Measurements from ENCODE around the gene NPAS1. TPM values are rescaled to one million over a fixed set of nuclear protein-coding genes. Genes with fewer than 3 reads are reported as not detected.

NPAS1 gene
- total and polyA plus RNA-seq, 4 donors, result 0.31 to 1.2 (median 0.70) TPM

DNA sequence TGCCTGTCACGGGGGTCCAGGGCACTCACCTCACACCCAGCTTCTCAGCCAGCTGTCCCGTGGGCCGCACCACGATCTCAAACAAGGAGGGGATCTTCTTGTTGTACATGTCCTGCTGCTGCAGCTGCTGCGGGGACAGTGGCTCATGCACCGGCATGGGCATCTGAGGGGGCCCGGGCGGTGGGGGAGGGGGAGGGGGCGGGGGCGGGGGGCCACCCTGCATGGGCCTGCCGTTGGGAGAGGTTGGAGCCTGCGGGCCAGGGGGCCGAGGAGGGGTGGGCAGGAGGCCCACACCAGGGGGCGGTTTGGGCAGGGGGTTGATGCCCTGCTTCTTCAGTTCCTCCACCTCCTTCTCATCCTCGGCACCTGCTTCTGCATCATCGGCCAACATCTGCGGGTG lies 52.7 kb downstream of the NPAS1 start:
- H3K27me3 ChIP-seq (ENCODE audit: control insufficient read depth in 3 of 3, insufficient read depth in 3 of 3, low read length in 2 of 3), result no peaks in the 10 kb centered on the region
- no peaks in the 10 kb centered on the region for H3K9me3 ChIP-seq (ENCODE audit: control insufficient read depth in 4 of 4, insufficient read depth in 3 of 4, low read length in 3 of 4)
- no peak for ATAC-seq (ENCODE audit: insufficient read depth, low FRiP score)
- H3K27ac ChIP-seq (ENCODE audit: low read depth in 1 of 2, low read length in 1 of 2), result no peak overlapping the region
- DNase-seq, result no peak
- TF ChIP-seq, protein P1, sequence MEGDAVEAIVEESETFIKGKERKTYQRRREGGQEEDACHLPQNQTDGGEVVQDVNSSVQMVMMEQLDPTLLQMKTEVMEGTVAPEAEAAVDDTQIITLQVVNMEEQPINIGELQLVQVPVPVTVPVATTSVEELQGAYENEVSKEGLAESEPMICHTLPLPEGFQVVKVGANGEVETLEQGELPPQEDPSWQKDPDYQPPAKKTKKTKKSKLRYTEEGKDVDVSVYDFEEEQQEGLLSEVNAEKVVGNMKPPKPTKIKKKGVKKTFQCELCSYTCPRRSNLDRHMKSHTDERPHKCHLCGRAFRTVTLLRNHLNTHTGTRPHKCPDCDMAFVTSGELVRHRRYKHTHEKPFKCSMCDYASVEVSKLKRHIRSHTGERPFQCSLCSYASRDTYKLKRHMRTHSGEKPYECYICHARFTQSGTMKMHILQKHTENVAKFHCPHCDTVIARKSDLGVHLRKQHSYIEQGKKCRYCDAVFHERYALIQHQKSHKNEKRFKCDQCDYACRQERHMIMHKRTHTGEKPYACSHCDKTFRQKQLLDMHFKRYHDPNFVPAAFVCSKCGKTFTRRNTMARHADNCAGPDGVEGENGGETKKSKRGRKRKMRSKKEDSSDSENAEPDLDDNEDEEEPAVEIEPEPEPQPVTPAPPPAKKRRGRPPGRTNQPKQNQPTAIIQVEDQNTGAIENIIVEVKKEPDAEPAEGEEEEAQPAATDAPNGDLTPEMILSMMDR (IDR thresholded peaks at IDR 0.05; ENCODE audit: control extremely low read depth, extremely low read depth), result no peak
- peaks cover 8 to 59% (median 33%) of the 10 kb centered on the region in 4 donors for H3K36me3 ChIP-seq (ENCODE audit: control insufficient read depth in 4 of 4, insufficient read depth in 4 of 4, low read length in 4 of 4)
- peaks cover 0 to 22% (median 11%) of the 10 kb centered on the region in 5 donors for H3K4me1 ChIP-seq (ENCODE audit: control insufficient read depth in 5 of 5, insufficient read depth in 5 of 5, low read length in 5 of 5)
- WGBS, 2 donors, result 92 to 95% methylated on average over 11 to 17 of the region's 17 CpGs
- no peak overlapping the region for H3K9ac ChIP-seq (ENCODE audit: insufficient read depth in 1 of 2, low read length in 2 of 2)
- H3K4me3 ChIP-seq, result no peak overlapping the region

GRCh38 chr19:47073574-47073973 lies 53.9 kb downstream of the NPAS1 start:
- H3K27ac ChIP-seq (ENCODE audit: low read depth in 1 of 2, low read length in 1 of 2), result no peak overlapping the region
- TF ChIP-seq, protein P1 (IDR thresholded peaks at IDR 0.05; ENCODE audit: control extremely low read depth, extremely low read depth), result no peak
- no peak for DNase-seq
- H3K27me3 ChIP-seq (ENCODE audit: control insufficient read depth in 3 of 3, insufficient read depth in 3 of 3, low read length in 2 of 3), result no peaks in the 10 kb centered on the region
- no peak for ATAC-seq (ENCODE audit: insufficient read depth, low FRiP score)
- no peak overlapping the region for H3K4me3 ChIP-seq
- WGBS, 2 donors, result 95 to 96% methylated on average over 10 of the region's 10 CpGs
- H3K9ac ChIP-seq (ENCODE audit: insufficient read depth in 1 of 2, low read length in 2 of 2), result no peak overlapping the region
- H3K36me3 ChIP-seq (ENCODE audit: control insufficient read depth in 4 of 4, insufficient read depth in 4 of 4, low read length in 4 of 4), result peaks cover 7 to 51% (median 26%) of the 10 kb centered on the region in 4 donors
- peaks cover 0 to 22% (median 11%) of the 10 kb centered on the region in 5 donors for H3K4me1 ChIP-seq (ENCODE audit: control insufficient read depth in 5 of 5, insufficient read depth in 5 of 5, low read length in 5 of 5)
- H3K9me3 ChIP-seq (ENCODE audit: control insufficient read depth in 4 of 4, insufficient read depth in 3 of 4, low read length in 3 of 4), result no peaks in the 10 kb centered on the region

GRCh38 chr19:47074621-47075020 lies 55.0 kb downstream of the NPAS1 start:
- TF ChIP-seq, protein P1 (IDR thresholded peaks at IDR 0.05; ENCODE audit: control extremely low read depth, extremely low read depth), result no peak
- H3K27me3 ChIP-seq (ENCODE audit: control insufficient read depth in 3 of 3, insufficient read depth in 3 of 3, low read length in 2 of 3), result no peaks in the 10 kb centered on the region
- no peak for DNase-seq
- 30 to 64% methylated on average over 9 of the region's 9 CpGs for WGBS, 2 donors
- no peak overlapping the region for H3K4me3 ChIP-seq
- H3K9ac ChIP-seq (ENCODE audit: insufficient read depth in 1 of 2, low read length in 2 of 2), result no peak overlapping the region
- H3K36me3 ChIP-seq (ENCODE audit: control insufficient read depth in 4 of 4, insufficient read depth in 4 of 4, low read length in 4 of 4), result peaks cover 7 to 44% (median 25%) of the 10 kb centered on the region in 4 donors
- no peak for ATAC-seq (ENCODE audit: insufficient read depth, low FRiP score)
- H3K9me3 ChIP-seq (ENCODE audit: control insufficient read depth in 4 of 4, insufficient read depth in 3 of 4, low read length in 3 of 4), result no peaks in the 10 kb centered on the region
- peaks cover 0 to 22% (median 11%) of the 10 kb centered on the region in 5 donors for H3K4me1 ChIP-seq (ENCODE audit: control insufficient read depth in 5 of 5, insufficient read depth in 5 of 5, low read length in 5 of 5)
- H3K27ac ChIP-seq (ENCODE audit: low read depth in 1 of 2, low read length in 1 of 2), result no peak overlapping the region

Data from lung (tissue), 12 donors.